DND-41 (cell line): ENCODE data around the gene WDR73.

Experiments used
- CTCF ChIP-seq: IDR thresholded peaks from 2 replicates; pipeline ENCODE4 v1.5.1; 2012; ENCODE audit warnings: borderline replicate concordance, low read length, moderate library complexity, mild to moderate bottlenecking; ENCODE audit not compliant: poor library complexity, severe bottlenecking; ENCODE audit errors: extremely low read depth
- EZH2 ChIP-seq: IDR thresholded peaks from 3 replicates; pipeline ENCODE4 v1.6.1; 2012; ENCODE audit warnings: borderline replicate concordance, low read depth, mild to moderate bottlenecking, moderate library complexity, low read length, inconsistent platforms; ENCODE audit not compliant: severe bottlenecking

GRCh38 chr15:84648539-84648938, 5.5 kb downstream of the WDR73 start:
- TF ChIP-seq CTCF (no peak), EZH2 (no peak)
